Measurements from ENCODE around the gene FAM89A. TPM values are rescaled to one million over a fixed set of nuclear protein-coding genes. Genes with fewer than 3 reads are reported as not detected.

Gene FAM89A
- total RNA-seq, 1 experiment from 2014 or later = 23.6 TPM

GRCh38 chr1:230979389-230979716 lies 60.7 kb downstream of the FAM89A start:
- Histone ChIP-seq H3K9me2 (ENCODE audit: insufficient read depth) (no peaks in the 10 kb centered on the region), H3K9me3 (ENCODE audit: control insufficient read depth in 1 of 2, insufficient read depth in 1 of 2, low read depth in 1 of 2, low read length in 2 of 2) (no peaks in the 10 kb centered on the region), H3K36me3 (ENCODE audit: control insufficient read depth in 1 of 2, insufficient read depth in 2 of 2, low read length in 2 of 2) (0 out of 4 replicates have a peak, but pooled peaks cover 0 to 2% of the 10 kb centered on the region in 2 experiments), H3K9ac (ENCODE audit: low read length) (peak overlapping the region; percentile 67), H3K4me3 (replicated peaks in 1 of 2; ENCODE audit: low read depth in 1 of 2, low read length in 2 of 2) (peak overlapping the region; percentile 87 to 88), H3K27ac (ENCODE audit: low read depth, low read length) (peak overlapping the region; percentile 44), H4K20me1 (ENCODE audit: insufficient read depth) (no peaks in the 10 kb centered on the region), H3K4me2 (ENCODE audit: low read length) (peak overlapping the region; percentile 75), H3K4me1 (ENCODE audit: control insufficient read depth in 1 of 2, insufficient read depth in 2 of 2, low read length in 2 of 2) (peaks cover 7 to 13% of the 10 kb centered on the region in 2 experiments; a peak in 2 of 4 replicates), H3K79me2 (ENCODE audit: insufficient read depth, low read length) (peaks cover 35% of the 10 kb centered on the region), H3K27me3 (ENCODE audit: insufficient read depth, low read length) (no peaks in the 10 kb centered on the region), H2AFZ (ENCODE audit: low read depth, low read length, poor library complexity, severe bottlenecking) (no peak overlapping the region)
- intact Hi-C loops (cut with micrococcal nuclease) = loop anchor here (1.0 to 5.0 kb wide), 5 partner anchors 181 to 548 kb away; partner anchors contain the start of genes COG2 and TSNAX
- no peak for ATAC-seq
- ChIA-PET POLR2A (interaction anchor here (0.6 kb wide), 1 partner anchor 512 kb away, joined by 3 read pairs; no protein-coding TSS in a partner anchor), RAD21 (ENCODE audit: low non-redundant PET in 1 of 2, low total read pairs in 2 of 2, uncharacterized antibody in 2 of 2, unreplicated experiment in 2 of 2) (no interaction called here), CTCF (interaction anchor here (2.1 kb wide), 1 partner anchor 181 kb away, joined by 7 read pairs; no protein-coding TSS in a partner anchor)
- no peak for TF ChIP-seq TCF7L2 (IDR thresholded peaks at IDR 0.05; ENCODE audit: borderline replicate concordance, extremely low read depth, insufficient read depth, insufficient read length)
- TF ChIP-seq ZBTB33 (IDR thresholded peaks at IDR 0.05; ENCODE audit: extremely low read depth, insufficient replicate concordance, low read length) = no peak
- TF ChIP-seq SP1 (IDR thresholded peaks at IDR 0.05; ENCODE audit: low read depth) = no peak
- TF ChIP-seq EGR1 (IDR thresholded peaks at IDR 0.05; ENCODE audit: low read depth) = no peak
- TF ChIP-seq RAD21 (IDR thresholded peaks at IDR 0.05; ENCODE audit: low read depth) = no peak
- DNase-seq (ENCODE audit: low read depth, low spot score) = no peak
- TSS peak; percentile 63 for BruUV-seq (replicated peaks)

All from HCT116 (cell line).